HL-60 (cell line): Measurements from ENCODE around the gene PHIP.
A peak's percentile ranks its signal among the peaks of the same experiment; 100 is the strongest.

Experiments used
- DNase-seq, 2 experiments: peaks; one replicate each; pipeline ENCODE4 v3.0.0-alpha.2; 2010 to 2020; ENCODE audit warnings: low read depth in 1 of 2, low spot score in 1 of 2
- H3K27ac ChIP-seq: fragments of 250-450 bp; sonication (Bioruptor Pico); replicated peaks from 2 replicates; pipeline ENCODE4 v1.5.1; 2020; ENCODE audit warnings: mild to moderate bottlenecking, moderate library complexity
- H3K27me3 ChIP-seq: fragments of 250-450 bp; sonication (Bioruptor Pico); 2 replicates; pipeline ENCODE4 v1.5.1; 2021; ENCODE audit warnings: mild to moderate bottlenecking, moderate library complexity; ENCODE audit not compliant: insufficient read depth, poor library complexity, severe bottlenecking
- H3K4me3 ChIP-seq: replicated peaks from 2 replicates; pipeline ENCODE4 v1.5.1; 2011; ENCODE audit warnings: mild to moderate bottlenecking, control low read depth, low read length; ENCODE audit not compliant: insufficient read depth
- GABPA ChIP-seq: IDR thresholded peaks from 2 replicates; pipeline ENCODE4 v1.6.1; 2012; ENCODE audit warnings: low read depth
- POLR2AphosphoS5 ChIP-seq: IDR thresholded peaks from 2 replicates; pipeline ENCODE4 v1.6.1; 2012; ENCODE audit warnings: low read depth
- SPI1 ChIP-seq: IDR thresholded peaks from 2 replicates; pipeline ENCODE4 v1.6.1; 2012; ENCODE audit warnings: low read depth, mild to moderate bottlenecking, borderline replicate concordance
- TF ChIP-seq, protein P1 (sequence below): IDR thresholded peaks from 2 replicates; pipeline ENCODE4 v1.6.1; 2012; ENCODE audit warnings: low read depth; ENCODE audit not compliant: insufficient replicate concordance
- TF ChIP-seq, protein P2 (sequence below): IDR thresholded peaks from one replicate; pipeline ENCODE4 v1.5.1; 2011; ENCODE audit warnings: low read length, control low read depth, inconsistent platforms; ENCODE audit not compliant: insufficient read depth

Gene PHIP

DNA sequence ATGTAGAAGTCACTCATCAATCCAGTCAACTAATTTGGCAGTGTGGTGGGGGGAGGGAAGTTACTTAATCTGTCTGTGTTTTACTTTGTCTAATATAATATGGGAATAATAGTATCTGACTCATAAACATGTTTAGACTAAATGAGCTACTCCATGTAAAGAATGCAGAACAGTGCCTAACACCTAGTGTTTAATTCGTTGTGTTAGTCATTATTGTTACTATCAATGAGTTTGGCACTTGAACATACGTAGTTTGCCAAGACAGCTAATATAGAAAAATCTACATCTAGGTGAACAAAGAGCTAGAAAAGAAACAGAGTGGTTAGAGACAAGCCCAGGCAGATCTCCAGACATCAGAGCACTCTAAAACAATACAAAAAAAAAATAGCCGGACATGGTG is 161.6 kb downstream of the PHIP start:
- Histone ChIP-seq H3K27me3 (no peaks in the 10 kb centered on the region), H3K27ac (no peak overlapping the region), H3K4me3 (no peak overlapping the region)
- DNase-seq, result no peak
- TF ChIP-seq GABPA, result no peak
- TF ChIP-seq POLR2AphosphoS5, result no peak
- TF ChIP-seq, protein P1, sequence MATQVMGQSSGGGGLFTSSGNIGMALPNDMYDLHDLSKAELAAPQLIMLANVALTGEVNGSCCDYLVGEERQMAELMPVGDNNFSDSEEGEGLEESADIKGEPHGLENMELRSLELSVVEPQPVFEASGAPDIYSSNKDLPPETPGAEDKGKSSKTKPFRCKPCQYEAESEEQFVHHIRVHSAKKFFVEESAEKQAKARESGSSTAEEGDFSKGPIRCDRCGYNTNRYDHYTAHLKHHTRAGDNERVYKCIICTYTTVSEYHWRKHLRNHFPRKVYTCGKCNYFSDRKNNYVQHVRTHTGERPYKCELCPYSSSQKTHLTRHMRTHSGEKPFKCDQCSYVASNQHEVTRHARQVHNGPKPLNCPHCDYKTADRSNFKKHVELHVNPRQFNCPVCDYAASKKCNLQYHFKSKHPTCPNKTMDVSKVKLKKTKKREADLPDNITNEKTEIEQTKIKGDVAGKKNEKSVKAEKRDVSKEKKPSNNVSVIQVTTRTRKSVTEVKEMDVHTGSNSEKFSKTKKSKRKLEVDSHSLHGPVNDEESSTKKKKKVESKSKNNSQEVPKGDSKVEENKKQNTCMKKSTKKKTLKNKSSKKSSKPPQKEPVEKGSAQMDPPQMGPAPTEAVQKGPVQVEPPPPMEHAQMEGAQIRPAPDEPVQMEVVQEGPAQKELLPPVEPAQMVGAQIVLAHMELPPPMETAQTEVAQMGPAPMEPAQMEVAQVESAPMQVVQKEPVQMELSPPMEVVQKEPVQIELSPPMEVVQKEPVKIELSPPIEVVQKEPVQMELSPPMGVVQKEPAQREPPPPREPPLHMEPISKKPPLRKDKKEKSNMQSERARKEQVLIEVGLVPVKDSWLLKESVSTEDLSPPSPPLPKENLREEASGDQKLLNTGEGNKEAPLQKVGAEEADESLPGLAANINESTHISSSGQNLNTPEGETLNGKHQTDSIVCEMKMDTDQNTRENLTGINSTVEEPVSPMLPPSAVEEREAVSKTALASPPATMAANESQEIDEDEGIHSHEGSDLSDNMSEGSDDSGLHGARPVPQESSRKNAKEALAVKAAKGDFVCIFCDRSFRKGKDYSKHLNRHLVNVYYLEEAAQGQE, result no peak
- TF ChIP-seq, protein P2, sequence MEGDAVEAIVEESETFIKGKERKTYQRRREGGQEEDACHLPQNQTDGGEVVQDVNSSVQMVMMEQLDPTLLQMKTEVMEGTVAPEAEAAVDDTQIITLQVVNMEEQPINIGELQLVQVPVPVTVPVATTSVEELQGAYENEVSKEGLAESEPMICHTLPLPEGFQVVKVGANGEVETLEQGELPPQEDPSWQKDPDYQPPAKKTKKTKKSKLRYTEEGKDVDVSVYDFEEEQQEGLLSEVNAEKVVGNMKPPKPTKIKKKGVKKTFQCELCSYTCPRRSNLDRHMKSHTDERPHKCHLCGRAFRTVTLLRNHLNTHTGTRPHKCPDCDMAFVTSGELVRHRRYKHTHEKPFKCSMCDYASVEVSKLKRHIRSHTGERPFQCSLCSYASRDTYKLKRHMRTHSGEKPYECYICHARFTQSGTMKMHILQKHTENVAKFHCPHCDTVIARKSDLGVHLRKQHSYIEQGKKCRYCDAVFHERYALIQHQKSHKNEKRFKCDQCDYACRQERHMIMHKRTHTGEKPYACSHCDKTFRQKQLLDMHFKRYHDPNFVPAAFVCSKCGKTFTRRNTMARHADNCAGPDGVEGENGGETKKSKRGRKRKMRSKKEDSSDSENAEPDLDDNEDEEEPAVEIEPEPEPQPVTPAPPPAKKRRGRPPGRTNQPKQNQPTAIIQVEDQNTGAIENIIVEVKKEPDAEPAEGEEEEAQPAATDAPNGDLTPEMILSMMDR, result no peak

DNA sequence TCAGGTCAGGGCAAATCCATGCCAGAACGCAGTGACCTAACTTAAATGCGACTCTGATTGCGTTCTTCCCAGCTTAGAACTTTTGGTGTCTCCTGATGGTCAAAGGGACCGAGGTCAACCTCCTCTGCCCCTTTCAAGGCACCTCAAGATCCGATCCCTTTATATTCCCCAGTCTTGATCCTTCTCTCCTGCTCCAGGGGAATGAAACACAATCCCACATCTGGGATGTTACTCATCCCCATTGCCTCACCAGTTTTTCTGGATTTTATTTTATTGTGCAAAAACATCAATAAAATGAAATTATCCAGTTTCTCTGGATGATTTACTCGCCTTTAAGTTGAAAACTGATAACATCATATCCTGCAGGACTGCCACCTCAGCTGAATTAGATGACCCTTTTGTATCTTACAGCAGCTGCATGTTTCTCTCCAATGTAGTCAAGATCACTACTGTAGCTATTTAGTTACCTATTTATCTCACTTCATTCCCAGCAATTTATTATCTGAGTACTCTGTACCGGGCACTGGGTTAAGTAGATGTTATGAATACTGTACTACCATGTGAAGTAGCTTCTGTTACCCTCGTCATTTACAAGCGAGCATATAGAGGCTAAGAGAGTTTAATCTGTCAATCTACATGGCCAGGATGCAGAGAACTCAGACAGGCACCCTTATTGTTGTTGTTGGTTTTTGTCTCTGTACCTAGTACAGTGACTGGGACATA is 166.7 kb downstream of the PHIP start:
- H3K4me3 ChIP-seq, result no peak overlapping the region
- H3K27me3 ChIP-seq, result no peaks in the 10 kb centered on the region
- H3K27ac ChIP-seq, result no peak overlapping the region
- TF ChIP-seq, protein P2, result no peak
- no peak for TF ChIP-seq GABPA
- no peak for DNase-seq

DNA sequence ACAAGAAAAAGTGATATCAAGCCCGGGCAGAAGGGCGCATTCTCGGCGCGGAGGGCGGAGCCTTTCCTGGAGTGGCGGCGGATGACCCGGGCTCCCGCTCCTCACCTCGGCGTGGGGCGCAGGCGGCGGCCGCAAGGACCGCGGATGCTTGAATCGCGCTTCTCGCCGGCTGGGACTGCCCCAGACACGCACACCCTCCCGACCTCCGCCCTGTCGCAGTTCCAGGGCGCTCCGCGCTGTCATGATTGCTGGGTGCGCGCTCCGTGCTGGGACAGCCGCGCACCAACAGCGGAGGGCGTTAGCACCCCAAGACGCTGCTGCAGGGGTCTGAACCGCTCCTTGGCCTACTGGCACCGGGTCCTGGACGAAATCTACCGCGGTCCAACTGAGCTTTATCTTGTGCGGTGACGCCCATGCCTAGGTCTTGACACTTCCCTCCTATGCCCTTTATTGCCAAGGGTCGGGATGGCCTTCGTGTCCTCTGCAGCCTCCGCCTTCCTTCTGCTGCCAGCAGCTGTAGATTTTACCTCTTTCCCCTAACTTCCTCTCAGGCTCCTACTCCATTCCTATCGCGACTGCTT is 167.4 kb downstream of the PHIP start:
- peak in 1 of 2 experiments; percentile 25 for DNase-seq
- H3K27ac ChIP-seq, result no peak overlapping the region
- TF ChIP-seq POLR2AphosphoS5 (no peak), GABPA (no peak), SPI1 (no peak)
- TF ChIP-seq, protein P1, result no peak
- TF ChIP-seq, protein P2, result no peak
- H3K4me3 ChIP-seq, result peak overlapping the region; percentile 44
- no peaks in the 10 kb centered on the region for H3K27me3 ChIP-seq

DNA sequence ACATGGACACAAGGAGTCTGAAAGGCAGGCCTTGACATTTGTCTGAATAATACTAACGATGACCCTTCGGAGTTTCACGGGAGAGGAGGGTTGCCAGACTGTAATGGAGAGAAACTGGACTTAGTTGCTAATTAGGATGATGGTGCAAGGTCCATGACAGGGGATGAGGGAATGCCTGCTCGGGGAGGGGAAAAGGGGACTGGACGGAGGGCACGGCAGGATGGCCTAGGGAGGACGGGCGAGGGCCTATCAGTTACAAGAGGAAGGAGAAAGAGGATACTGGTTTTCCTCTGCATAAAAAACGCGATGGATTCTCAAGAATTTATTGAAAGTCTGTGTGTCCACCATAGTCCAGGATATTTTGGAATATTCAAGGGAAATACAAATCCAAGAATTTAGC is 168.0 kb downstream of the PHIP start:
- TF ChIP-seq POLR2AphosphoS5, result no peak
- TF ChIP-seq, protein P2, result no peak
- no peak for TF ChIP-seq SPI1
- TF ChIP-seq GABPA, result no peak
- TF ChIP-seq, protein P1, result no peak
- Histone ChIP-seq H3K27me3 (no peaks in the 10 kb centered on the region), H3K4me3 (no peak overlapping the region; the same call in 1 of the 2 replicates), H3K27ac (no peak overlapping the region)
- DNase-seq, result no peak
